HG03571 (cell line): Measurements from ENCODE around the gene ACSM5.

Experiments used
- ATAC-seq: cut with Tn5 transposase; IDR thresholded peaks from one replicate; pipeline ENCODE4 v1.9.1; 2021; ENCODE audit not compliant: unreplicated experiment

The ACSM5 gene, protein sequence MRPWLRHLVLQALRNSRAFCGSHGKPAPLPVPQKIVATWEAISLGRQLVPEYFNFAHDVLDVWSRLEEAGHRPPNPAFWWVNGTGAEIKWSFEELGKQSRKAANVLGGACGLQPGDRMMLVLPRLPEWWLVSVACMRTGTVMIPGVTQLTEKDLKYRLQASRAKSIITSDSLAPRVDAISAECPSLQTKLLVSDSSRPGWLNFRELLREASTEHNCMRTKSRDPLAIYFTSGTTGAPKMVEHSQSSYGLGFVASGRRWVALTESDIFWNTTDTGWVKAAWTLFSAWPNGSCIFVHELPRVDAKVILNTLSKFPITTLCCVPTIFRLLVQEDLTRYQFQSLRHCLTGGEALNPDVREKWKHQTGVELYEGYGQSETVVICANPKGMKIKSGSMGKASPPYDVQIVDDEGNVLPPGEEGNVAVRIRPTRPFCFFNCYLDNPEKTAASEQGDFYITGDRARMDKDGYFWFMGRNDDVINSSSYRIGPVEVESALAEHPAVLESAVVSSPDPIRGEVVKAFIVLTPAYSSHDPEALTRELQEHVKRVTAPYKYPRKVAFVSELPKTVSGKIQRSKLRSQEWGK

DNA sequence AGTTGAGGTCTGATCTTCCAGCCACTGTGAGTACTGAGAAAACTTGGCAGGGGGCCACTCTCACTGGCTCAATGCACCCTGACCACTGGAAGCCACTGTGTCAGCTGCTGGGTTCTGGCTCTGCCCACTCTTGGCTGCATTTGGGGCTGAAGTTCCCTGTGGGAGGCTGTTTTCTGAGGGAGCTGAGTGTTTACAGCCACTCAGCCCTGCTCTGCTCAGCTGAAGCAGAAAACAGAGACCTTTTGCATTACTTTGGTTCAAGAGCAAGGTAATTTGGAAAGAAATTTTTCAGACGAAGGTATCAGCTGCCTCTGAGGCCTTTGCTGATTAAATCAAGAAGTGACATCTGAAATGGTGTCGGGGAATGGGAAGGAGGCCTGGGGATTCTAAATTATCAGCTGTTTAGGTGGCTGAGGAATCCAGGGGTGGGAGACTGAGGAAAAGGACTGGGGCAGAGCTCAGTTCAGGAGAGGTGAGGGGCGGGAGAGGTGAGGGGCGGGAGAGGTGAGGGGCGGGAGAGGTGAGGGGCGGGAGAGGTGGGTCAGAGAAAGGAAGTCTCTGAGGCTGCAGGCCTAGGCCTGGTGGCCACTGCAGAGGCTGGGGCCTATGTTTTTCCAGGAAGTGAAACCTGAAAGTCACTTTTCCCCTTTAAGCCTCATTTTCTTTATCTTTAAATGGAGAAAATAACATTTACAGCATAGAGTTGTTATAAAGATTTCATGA, at the start of gene ACSM5:
Gene ACSM5, plus strand, starts transcription at position 137 of the 723 bp plus-strand sequence. CDS start 1,951 bp downstream, outside the sequence.
- ATAC-seq = peak; percentile 44

DNA sequence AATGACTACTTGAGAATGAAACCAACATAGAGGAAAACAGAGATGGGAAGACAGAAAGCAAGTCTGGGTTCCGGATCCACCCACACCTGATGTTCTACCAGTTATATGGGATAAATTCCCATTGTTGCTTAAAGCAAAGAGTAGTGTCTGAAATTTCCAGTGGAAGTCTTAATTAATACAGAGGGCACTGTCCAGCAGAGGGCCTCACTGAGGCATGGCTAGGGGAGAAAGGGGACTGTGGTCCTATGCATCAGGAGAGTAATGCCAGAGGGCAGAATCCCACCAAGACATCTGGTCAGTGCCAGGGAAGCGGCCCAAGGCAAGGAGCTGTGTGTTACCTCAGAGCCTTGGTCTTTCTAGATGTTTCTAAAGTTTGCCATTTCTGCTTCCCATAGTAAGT, 49.3 kb upstream of the ACSM5 start:
- no peak for ATAC-seq

DNA sequence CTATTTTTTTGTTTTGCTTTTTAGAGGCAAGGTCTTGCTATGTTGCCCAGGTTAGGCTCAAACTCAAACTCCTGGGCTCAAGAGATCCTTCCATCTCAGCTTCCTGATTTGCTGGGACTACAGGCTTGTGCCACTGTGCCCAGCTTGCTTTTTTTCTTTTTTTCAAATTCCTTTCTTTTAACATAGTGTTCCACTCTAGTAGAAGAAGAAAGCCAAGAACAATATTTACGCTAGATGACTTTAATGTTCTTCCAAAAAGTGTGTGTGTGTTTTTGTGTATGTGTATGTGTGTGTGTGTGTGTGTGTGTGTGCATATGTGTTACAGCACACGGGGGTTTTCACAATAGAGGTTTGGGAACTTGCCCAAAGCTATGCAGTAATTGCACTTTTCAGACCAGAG, 46.1 kb upstream of the ACSM5 start:
- ATAC-seq = no peak

DNA sequence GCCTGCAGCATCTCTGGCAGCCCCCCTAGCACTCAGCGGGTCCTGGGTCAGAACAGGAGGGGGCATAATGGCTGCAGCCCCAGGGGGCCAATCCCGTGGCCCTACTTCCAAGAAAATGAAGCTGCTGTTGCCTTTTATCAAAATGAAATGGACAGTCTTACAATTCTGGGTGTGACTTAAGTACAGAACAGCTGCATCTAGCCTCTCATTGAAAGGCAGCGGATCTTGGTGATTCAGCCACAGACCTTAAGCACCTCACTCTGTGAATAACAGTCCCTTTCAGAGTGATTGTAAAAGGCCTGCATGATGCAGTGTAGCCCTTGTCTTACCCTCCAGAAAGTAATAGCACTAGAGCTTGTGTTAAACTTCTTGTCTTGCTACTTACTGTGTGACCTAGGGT, 45.3 kb upstream of the ACSM5 start:
- no peak for ATAC-seq

DNA sequence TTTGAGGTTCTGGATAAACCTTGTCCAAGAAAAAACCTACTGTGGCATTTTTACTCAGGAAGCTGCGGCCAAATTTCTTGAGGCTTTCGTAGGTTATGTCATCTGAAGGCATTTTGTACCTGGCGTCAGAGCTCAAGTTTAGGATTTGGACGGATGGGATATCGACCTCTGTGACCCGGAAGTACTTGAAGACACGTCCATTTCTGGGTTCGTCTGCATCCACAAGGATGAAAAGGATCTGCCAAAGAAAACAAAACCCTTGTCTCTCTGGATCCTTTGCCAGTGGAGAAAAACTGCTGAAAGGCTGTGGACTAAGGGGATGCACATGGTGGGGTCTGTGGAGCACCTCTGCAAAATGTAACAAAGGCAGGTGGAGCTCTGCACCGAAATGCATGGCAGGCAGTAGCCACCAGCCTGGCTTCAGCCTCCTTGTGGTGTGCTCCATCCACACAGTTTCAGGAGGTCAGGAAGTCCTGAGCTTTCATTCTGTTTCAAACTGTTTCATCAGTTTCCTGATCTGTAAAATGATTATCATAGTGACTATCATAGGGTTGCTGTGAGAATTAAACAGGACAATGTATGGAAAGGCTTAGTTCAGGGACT, 39.8 kb upstream of the ACSM5 start:
- no peak for ATAC-seq

DNA sequence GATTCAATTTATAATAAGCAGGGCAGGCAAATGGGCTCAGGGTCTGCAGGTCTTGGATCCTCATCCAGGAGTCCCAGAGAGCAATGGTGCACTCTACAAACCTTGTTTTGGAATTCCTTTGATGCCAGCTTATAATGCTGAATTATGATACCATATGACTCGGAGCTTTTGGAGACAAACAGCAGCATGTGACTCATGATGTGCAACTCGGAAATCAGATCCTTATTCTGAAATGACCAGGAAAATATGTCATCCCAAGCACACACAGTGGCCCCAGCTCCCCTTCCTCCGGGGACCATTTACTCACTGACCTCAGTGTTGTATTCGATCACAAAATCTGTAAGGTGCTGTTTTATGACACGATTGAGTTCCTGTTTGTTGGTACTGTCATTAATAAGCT, 36.6 kb upstream of the ACSM5 start:
- ATAC-seq = no peak

- no peak for ATAC-seq
Measured at GRCh38 chr16:20377181-20377580, 32.2 kb upstream of the ACSM5 start.

- no peak for ATAC-seq
Measured at GRCh38 chr16:20380782-20381181, 28.6 kb upstream of the ACSM5 start.

GRCh38 chr16:20382202-20382948, 27.0 kb upstream of the ACSM5 start:
- no peak for ATAC-seq

DNA sequence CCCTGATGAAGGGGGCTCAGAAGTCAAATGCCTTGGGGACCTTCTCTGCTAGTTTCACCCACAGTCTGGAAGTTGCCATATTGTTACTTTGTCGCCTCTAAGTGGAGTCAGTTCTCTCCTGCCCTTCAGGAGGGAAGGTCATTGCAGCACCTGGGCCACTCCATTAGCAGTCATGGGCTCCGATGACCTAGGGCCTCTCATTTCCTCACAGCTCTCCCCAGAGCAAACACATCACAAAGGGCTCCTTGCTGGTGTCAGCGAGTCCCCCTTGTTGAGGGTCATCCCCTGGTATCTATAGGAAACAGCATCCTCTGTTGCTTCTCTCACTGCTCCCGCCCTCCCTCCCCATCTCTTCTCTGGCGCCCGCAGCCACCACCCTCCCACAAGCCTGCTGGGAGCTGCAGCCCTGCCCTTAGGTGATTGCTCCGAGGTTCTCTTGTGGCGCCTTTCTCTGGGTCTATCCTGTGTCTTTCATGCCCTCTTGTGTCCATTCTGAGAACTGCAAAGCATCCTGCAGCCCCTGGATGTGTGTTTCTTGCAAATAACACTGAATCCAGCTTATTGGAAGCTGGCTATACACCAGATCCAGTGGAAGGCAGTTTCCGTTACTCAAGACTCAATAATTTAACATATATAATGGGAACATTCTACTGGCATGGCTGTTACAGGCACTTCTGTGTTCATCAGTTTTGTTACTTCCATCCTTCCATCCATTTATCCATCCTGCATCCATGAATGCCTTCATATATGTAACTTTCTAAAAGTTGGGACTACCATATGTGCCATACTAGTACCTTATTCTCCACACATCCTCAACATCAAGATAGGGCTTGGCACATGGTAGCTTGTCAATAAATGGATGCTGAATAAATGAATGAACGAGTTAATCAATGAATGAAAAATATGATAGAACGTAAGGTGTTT, 26.0 kb upstream of the ACSM5 start:
- ATAC-seq = peak; percentile 67

DNA sequence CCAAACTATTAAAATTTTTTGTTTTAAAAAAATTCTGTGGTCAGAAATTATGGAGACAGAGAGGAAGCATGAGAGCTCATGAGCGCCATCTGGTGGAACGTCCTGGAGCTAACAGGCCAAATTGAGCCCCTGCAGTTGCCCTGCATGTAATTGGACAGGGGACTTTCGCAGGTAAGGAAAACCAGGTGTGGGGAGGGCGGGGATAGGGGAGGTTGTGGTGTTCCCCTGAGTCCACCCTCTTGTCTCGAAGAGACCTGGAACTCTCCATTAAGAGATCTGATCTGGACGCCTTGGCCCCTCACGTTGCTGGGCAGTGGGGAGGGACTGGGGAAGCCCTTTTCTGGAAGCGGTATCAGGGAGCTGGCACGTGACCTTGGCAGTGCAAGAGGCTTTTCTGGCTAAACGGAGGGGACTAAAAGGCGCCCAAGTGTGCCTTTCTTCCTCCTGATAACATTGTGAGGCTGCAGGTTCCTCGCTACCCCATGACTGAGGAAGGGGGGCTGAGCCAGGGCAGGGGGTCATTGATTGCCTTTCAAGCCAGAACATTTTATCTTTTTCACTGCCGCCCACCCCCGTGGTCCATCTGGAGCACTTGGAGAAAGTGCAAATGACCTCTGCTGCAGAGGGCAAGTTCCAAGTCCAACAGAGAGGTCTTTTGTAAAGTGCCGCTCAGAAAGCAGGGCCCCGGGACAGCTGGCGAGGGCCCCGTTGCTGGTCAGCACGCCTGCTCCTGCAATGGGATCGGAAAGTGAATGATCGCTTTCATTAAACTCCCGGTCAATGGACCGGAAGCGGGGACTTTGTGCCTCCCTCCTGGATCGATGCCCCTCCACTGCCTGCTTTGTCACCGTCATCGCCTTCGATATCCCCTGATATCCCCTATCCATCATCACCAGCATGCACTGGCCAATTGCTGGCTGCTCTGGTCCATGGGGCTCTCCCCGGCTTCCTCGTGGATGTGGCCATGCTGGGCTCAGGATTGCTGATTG, 23.2 kb upstream of the ACSM5 start:
- no peak for ATAC-seq

GRCh38 chr16:20387978-20388377, 21.4 kb upstream of the ACSM5 start:
- no peak for ATAC-seq

DNA sequence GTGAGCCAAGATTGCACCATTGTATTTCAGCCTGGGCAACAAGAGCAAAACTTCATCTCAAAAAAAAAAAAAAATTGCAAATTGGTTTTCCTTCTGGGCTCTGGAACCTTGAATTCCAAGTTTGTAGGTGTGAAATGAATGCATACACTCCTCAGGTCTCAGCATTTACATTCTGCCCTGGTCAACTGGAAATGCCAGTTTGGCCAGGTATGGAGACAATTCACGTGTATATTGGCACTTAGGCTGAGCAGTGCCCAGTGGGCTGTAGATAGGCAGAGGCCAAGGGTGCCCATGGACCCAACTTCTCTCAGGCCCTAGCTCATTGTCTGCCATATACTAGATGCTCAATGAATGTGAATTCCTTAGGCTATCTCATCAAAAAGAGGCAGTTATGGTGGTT, 20.5 kb upstream of the ACSM5 start:
- no peak for ATAC-seq

DNA sequence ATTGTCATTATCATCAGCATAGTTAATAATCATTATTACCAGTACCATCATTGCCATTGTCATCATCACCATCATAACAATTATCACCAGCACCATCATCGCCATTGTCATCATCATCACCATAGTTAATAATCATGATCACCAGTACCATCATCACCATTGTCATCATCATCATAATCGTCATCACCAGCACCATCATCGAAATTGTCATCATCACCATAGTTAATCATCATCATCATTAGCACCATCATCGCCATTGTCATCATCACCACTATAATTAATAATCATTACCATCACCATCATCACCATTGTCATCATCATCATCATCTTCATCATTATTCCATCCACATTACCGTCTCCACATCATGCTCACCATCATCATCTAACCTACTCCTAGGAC, 18.3 kb upstream of the ACSM5 start:
- ATAC-seq = no peak

GRCh38 chr16:20393801-20394577, 15.3 kb upstream of the ACSM5 start:
- ATAC-seq = no peak

GRCh38 chr16:20395946-20396345, 13.4 kb upstream of the ACSM5 start:
- ATAC-seq = no peak

DNA sequence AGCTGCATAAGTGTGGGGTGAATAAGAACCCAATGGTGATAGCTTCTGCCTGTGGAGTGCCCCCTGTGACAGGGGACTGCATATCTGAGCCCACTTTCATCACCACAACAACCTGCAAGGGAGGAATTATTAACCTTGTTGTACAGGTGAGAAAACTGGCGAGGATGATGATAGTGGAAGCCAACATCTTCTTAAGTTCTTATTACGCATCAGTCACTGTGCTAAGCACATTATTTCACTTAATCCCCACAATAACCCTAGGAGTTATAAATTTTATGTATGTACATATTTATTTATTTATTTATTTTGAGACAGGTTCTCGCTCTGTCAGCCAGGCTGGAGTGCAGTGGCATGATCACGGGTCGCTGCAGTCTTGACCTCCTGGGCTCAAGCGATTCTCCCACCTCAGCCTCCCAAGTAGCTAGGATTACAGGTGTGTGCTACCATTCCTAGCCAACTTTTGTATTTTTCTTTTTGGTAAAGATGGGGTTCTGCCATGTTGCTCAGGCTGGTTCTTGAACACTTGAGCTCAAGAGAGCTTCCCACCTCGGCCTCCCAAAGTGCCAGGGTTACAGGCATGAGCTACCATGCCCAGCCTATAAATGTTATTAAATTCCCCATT, 12.4 kb upstream of the ACSM5 start:
- no peak for ATAC-seq
